ENCODE measurements around the gene AGAP1.

The AGAP1 gene

GRCh38 chr2:235493775-235494715 lies at the start of gene AGAP1:
Gene AGAP1, plus strand, starts transcription at chr2:235494043.
- DNase-seq (peak; percentile 26), ATAC-seq (peak; percentile 36)

- ATAC-seq (no peak), DNase-seq (no peak)
Observed at GRCh38 chr2:235444101-235444597, 49.7 kb upstream of the AGAP1 start.

GRCh38 chr2:235445116-235445515 lies 48.7 kb upstream of the AGAP1 start:
- DNase-seq, result no peak
- no peak for ATAC-seq

DNA sequence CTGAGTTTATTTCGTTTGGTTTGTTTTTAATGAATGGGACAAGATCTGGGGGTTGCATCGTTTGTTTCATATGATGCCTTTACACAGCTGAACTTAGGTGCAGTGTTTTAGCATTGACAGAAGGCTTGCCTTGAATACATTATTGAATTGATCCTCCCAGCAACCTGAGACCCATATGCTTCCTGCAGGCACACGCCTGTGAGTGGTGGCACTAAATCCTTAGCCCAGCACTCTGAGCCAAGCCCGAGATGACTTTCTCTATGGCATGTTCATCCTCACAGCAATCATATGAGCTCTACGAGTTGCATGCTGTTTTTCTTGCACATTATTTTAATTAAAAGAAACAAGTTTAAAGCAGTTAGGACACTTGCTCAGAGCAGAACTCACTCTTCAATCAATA lies 47.8 kb upstream of the AGAP1 start:
- no peak for ATAC-seq
- DNase-seq, result no peak

DNA sequence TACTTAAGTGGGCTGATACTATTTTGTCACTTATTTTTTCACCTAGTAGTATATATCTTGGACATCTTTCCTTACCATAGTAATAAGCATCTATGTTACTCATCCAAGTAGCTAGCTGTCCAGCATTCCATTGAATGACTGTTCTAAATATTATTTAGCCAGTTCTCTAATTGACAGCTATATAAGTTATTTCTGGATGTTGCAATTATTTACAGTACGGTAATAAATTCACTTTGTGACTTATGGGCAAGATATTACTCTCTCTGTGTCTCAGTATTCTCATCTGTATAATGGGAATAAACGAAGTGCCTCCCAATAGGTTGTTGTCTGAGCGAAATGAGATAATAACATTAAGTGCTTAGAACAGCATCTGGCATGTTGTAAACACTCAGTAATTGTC lies 46.6 kb upstream of the AGAP1 start:
- ATAC-seq (no peak), DNase-seq (no peak)

- no peak for ATAC-seq
Observed at GRCh38 chr2:235449568-235449967, 44.3 kb upstream of the AGAP1 start.

GRCh38 chr2:235453605-235454151 lies 40.2 kb upstream of the AGAP1 start:
- DNase-seq (no peak), ATAC-seq (no peak)

More at GRCh38 chr2:235449568-235449967, 44.3 kb upstream of the AGAP1 start:
- no peak for DNase-seq

DNA sequence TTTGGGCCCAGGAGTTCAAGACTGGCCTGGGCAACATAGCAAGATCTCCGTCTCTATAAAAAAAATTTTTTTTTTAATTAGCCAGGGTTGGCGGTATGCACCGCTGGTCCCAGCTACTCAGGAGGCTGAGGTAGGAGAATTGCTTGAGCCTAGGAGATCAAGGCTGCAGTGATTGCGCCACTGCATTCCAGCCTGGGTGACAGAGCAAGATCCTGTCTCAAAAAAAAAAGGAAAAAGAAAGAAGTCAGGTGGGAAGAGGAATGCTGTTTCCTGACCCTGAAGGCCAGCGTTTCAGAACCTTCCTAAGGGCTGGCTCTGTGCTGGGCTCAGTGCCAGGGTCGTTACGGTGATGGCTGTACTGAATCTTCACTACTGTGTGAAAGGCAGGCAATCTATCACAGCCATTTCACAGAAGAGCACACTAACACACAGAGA lies 35.0 kb upstream of the AGAP1 start:
- DNase-seq (no peak), ATAC-seq (no peak)

- ATAC-seq (no peak), DNase-seq (no peak)
Observed at GRCh38 chr2:235460548-235461047, 33.2 kb upstream of the AGAP1 start.

DNA sequence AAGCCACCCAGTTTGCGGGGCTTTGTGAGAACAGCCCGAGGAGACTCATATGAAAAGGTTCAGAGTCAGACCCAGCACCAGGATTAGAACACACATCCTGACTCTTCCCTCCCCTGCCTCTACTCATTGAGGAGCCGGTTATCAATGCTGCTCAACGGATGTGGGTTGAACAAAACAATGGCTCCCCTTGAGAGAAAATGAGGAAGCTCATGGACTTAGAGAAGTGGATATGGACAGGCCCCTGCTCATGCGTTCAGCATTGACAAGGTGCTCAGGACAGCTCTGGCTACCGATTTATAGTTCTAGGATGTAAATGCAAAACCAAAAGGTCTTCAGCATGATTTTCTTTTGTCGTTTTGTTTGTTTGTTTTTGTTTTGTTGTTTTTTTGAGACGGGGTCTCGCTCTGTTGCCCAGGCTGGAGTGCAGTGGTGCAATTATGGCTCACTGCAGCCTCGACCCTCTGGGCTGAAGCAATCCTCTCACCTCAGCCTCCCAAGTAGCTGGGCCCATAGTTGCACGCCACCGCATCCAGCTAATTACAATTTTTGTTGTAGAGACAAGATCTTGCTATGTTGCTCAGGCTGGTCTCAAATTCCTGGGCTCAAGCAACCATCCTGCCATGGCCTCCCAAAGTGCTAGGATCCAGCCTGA lies 32.0 kb upstream of the AGAP1 start:
- no peak for DNase-seq
- no peak for ATAC-seq

DNA sequence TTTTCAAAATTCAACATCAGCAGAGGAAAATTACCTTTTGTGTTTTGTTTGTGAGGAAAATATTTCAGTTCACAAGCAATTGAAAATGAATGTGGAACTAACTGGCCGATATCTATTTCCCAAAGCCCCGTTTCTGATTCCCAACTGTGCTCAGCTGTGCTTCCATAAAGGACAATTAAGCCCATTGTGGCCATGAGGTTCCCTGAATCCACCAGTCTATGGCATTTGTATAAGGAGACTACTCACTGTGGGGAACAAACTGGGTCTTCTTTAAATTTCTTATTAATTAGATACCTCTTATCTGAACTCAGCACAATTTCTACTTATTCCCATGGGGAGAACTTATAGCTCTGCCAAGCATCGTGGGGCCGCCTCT lies 31.4 kb upstream of the AGAP1 start:
- ATAC-seq, result no peak
- DNase-seq, result no peak

- no peak for DNase-seq
- ATAC-seq, result no peak
Observed at GRCh38 chr2:235463893-235464292, 29.9 kb upstream of the AGAP1 start.

DNA sequence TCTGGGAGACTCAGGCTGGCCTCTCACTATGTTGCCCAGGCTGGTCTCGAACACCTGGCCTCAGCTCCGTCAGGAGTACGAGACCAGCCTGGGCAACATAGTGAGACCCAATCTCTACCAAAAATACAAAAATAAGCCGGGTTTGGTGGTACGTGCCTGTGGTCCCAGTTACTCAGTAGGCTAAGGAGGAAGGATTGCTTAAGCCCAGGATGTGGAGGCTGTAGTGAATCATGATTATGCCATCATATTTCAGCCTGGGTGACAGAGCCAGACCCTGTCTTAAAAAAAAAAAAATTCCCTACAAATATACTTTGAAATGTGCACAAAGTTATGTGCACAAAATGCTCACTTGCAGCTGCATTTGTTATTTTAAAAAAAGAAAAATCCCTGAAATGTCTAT lies 26.3 kb upstream of the AGAP1 start:
- DNase-seq, result no peak
- no peak for ATAC-seq

- DNase-seq, result no peak
Observed at GRCh38 chr2:235468978-235469655, 24.7 kb upstream of the AGAP1 start.

DNA sequence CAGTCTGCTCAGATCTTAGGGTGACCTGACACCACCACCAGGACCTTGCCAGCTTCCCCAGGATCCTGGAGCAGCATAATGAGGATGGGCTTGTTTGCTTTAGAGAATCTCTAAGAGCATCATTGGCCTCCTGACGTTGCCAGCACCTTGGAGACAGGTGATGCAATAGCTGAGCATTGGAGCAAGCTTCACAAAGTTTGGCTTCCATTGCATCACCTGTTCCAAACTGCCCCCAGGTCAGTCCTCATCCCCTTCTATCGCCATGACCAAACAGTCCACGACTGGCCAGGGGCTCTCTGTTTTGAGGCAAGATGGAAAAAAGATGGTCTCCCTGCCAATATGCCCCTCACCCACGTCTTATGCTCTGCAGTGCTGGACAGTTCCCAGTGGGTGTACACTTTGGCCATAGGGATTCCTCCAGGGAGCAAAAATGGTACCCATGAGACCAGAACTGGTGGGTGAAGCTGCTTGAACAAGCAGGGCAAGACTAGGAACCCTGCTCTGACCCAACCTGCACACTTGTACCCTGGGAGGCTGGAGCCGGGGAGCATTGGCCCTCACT lies 22.6 kb upstream of the AGAP1 start:
- DNase-seq (no peak), ATAC-seq (no peak)

More at GRCh38 chr2:235468978-235469655, 24.7 kb upstream of the AGAP1 start:
- no peak for ATAC-seq

GRCh38 chr2:235472443-235472842 lies 21.4 kb upstream of the AGAP1 start:
- ATAC-seq (no peak), DNase-seq (no peak)

GRCh38 chr2:235478609-235479008 lies 15.2 kb upstream of the AGAP1 start:
- DNase-seq, result no peak

GRCh38 chr2:235479604-235480003 lies 14.2 kb upstream of the AGAP1 start:
- DNase-seq (no peak), ATAC-seq (no peak)

More at GRCh38 chr2:235478609-235479008, 15.2 kb upstream of the AGAP1 start:
- ATAC-seq, result no peak

DNA sequence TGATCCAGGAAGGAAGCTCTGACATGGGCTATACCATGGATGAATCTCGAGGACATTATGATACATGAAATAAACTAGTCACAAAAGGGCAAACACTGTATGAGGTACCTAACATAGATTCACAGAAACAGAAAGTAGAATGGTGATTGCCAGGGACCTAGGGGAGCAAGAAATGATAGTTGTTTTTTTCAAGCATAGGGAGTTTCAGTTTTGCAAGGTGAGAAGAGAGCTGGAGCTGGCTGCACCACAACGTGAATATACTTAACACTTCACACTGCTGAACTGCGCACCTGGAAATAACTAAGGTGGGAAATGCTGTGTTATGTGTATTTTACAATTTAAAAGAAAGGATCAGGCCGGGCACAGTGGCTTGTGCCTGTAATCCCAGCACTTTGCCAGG lies 13.2 kb upstream of the AGAP1 start:
- ATAC-seq (no peak), DNase-seq (no peak)

DNA sequence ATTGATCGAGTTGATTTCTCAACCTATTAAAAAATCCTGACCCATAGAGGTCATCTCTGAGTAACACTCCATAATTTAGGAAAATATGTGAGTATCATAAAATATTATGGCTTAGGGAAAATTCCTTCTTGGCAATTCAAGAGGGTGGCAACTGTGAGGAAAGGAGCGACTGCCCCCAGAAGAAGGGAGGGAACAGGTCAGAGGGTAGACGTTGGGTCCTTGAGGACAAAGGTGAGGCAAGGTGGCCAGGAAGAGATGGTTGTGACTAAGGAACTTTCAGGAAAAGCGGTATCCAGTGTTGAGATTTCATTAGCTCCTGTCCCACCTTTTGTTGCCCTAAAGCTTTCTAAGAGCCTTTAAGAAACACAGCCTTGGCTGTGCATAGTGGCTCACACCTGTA lies 10.5 kb upstream of the AGAP1 start:
- ATAC-seq, result no peak
- DNase-seq, result no peak

DNA sequence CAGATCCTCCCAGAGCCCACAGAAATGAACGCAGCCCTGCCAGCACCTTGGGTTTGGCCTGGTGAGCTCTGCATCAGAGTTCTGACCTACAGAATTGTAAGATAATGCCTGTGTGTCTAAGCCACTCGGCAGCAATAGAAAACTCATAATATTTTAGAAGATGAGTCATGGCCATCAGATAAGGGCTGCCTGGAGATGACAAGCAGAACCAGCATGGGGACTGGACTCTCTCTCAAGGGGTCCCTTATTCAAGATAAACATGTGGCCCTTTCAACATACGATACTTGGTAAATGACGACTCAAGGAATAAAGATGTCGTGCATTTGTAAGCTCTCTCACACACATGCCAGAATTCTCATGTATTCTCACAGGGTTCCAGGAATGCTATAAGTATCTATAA lies 8.5 kb upstream of the AGAP1 start:
- DNase-seq (no peak), ATAC-seq (no peak)

DNA sequence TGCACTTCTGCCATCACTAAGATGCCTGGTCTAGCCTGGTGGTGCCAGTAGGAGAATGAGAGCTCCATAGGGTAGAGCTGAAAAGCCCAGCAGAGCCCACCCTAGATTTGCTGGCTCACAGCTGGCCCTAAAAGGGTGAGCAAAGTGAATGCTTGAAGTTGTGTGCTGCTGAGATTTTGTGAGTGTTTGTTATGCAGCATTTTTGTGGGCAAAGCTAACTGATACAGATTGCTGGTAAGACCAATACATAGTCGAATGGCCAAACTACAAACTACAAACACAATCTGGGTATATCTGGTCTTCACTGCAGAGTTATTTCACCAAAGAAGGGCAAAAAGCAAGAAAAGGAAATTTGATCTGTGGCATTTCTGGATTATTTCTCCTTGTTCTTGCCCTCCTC lies 7.1 kb upstream of the AGAP1 start:
- DNase-seq (no peak), ATAC-seq (no peak)
